PC-3 (cell line): ENCODE data around the gene SPAAR. TPM values are rescaled to one million over a fixed set of nuclear protein-coding genes. Genes with fewer than 3 reads are reported as not detected.
A peak's percentile ranks its signal among the peaks of the same experiment; 100 is the strongest.

ENCODE experiments used
- ATAC-seq: fragments of 200-7000 bp; cut with Tn5 transposase; 2 replicates; pipeline ENCODE4 v1.9.1; 2020; ENCODE audit warnings: mild to moderate bottlenecking, moderate library complexity
- BruUV-seq: library from RNA; stranded (reverse); fragments of 400-500 nt; replicated peaks from 2 replicates; lab custom pipeline; 2021; lab: Mats Ljungman, UMichigan
- CTCF ChIA-PET: fragments of 300-600 bp; sonication (Branson Sonifier 250); formaldehyde crosslinking; loops from one replicate; lab custom pipeline; 2022; ENCODE audit warnings: antibody characterized with exemption; lab: Charles Lee
- POLR2A ChIA-PET: fragments of 300-600 bp; sonication (Branson Sonifier 250); formaldehyde crosslinking; loops from one replicate; lab custom pipeline; 2022; ENCODE audit warnings: antibody characterized with exemption; ENCODE audit not compliant: unreplicated experiment; lab: Charles Lee
- DNase-seq: peaks from one replicate; pipeline ENCODE4 v3.0.0-alpha.2; 2015
- H2AFZ ChIP-seq: fragments of 300-600 bp; sonication (generic); 2 replicates; pipeline ENCODE4 v1.6.0; 2016; ENCODE audit warnings: antibody characterized with exemption, low read length
- H3F3A ChIP-seq: fragments of 300-600 bp; sonication (generic); one replicate; pipeline ENCODE4 v1.6.0; 2017; ENCODE audit warnings: antibody characterized with exemption, low read length, control low read depth, mild to moderate bottlenecking; ENCODE audit not compliant: unreplicated experiment
- H3K27ac ChIP-seq: fragments of 300-600 bp; sonication (generic); 2 replicates; pipeline ENCODE4 v1.5.1; 2016; ENCODE audit warnings: mild to moderate bottlenecking, low read length
- H3K27me3 ChIP-seq: fragments of 300-600 bp; sonication (generic); 2 replicates; pipeline ENCODE4 v1.6.1; 2016; ENCODE audit warnings: low read length, mixed read lengths
- H3K36me3 ChIP-seq: fragments of 300-600 bp; sonication (generic); 2 replicates; pipeline ENCODE4 v1.6.1; 2016; ENCODE audit warnings: low read depth, mixed run types, low read length, mixed read lengths
- H3K4me1 ChIP-seq: fragments of 300-600 bp; sonication (generic); 2 replicates; pipeline ENCODE4 v1.5.1; 2016; ENCODE audit warnings: low read length; ENCODE audit not compliant: insufficient read depth
- H3K4me2 ChIP-seq: fragments of 300-600 bp; sonication (generic); 2 replicates; pipeline ENCODE4 v1.6.0; 2016; ENCODE audit warnings: low read length
- H3K4me3 ChIP-seq: fragments of 300-600 bp; sonication (generic); 2 replicates; pipeline ENCODE4 v1.5.1; 2016; ENCODE audit warnings: mild to moderate bottlenecking, low read length, mixed read lengths
- H3K79me2 ChIP-seq: fragments of 300-600 bp; sonication (generic); 2 replicates; pipeline ENCODE4 v1.6.1; 2017; ENCODE audit warnings: low read length, mixed read lengths
- H3K9ac ChIP-seq: fragments of 300-600 bp; sonication (generic); 2 replicates; pipeline ENCODE4 v1.6.0; 2016; ENCODE audit warnings: mild to moderate bottlenecking, low read length
- H3K9me2 ChIP-seq: fragments of 300-600 bp; sonication (generic); replicated peaks from 2 replicates; pipeline ENCODE4 v1.6.1; 2016; ENCODE audit warnings: mixed run types, low read length, mixed read lengths
- H3K9me3 ChIP-seq: fragments of 300-600 bp; sonication (generic); 2 replicates; pipeline ENCODE4 v1.6.1; 2016; ENCODE audit warnings: low read length, mixed read lengths
- H4K20me1 ChIP-seq: fragments of 300-600 bp; sonication (generic); 2 replicates; pipeline ENCODE4 v1.6.1; 2016; ENCODE audit warnings: low read length, mixed read lengths
- CTCF ChIP-seq: fragments of 300-600 bp; sonication (generic); conservative IDR thresholded peaks from 2 replicates; pipeline ENCODE4 v1.5.1; 2017; ENCODE audit warnings: antibody characterized with exemption, low read depth, mild to moderate bottlenecking, low read length
- EZH2 ChIP-seq: fragments of 300-600 bp; sonication (generic); IDR thresholded peaks from one replicate; pipeline ENCODE4 v1.6.1; 2017; ENCODE audit warnings: antibody characterized with exemption, mild to moderate bottlenecking, low read length; ENCODE audit not compliant: unreplicated experiment
- EZH2phosphoT487 ChIP-seq: fragments of 300-600 bp; sonication (generic); IDR thresholded peaks from 2 replicates; pipeline ENCODE4 v1.6.1; 2018; ENCODE audit warnings: mild to moderate bottlenecking, antibody characterized with exemption, low read length, borderline replicate concordance
- intact Hi-C: fragments of 100-400 bp; cut with micrococcal nuclease; formaldehyde crosslinking; loops from 2 replicates; pipeline ENCODE4 v1.9.0; 2023
- total RNA-seq: library from RNA; depleted of rRNA; stranded (reverse); fragments of >200 nt; gene quantifications from 2 replicates; pipeline ENCODE4 v1.2.3, GENCODE V29; 2014

Gene SPAAR
- total RNA-seq, 1 experiment from 2014 or later: not detected

- H3K9me2 ChIP-seq: no peaks in the 10 kb centered on the region
- ChIA-PET POLR2A (no interaction called here), CTCF (no interaction called here)
- no peaks in the 10 kb centered on the region for H4K20me1 ChIP-seq
- intact Hi-C loops: no loop called here
- no peaks in the 10 kb centered on the region for H3K79me2 ChIP-seq
- no TSS peak for BruUV-seq
- H2AFZ ChIP-seq: no peak within 1 kb of the TSS
- no peak within 1 kb of the TSS for H3K4me2 ChIP-seq
- H3K4me1 ChIP-seq: peaks cover 9% of the 10 kb centered on the region
- no peaks in the 10 kb centered on the region for H3K36me3 ChIP-seq
- no peaks in the 10 kb centered on the region for H3K27me3 ChIP-seq
- no peak within 1 kb of the TSS for H3K27ac ChIP-seq
- H3K4me3 ChIP-seq: no peak within 1 kb of the TSS
- H3F3A ChIP-seq: no peaks in the 10 kb centered on the region
- no peaks in the 10 kb centered on the region for H3K9me3 ChIP-seq
- TF ChIP-seq CTCF (no peak), EZH2 (no peak), EZH2phosphoT487 (no peak)
- ATAC-seq (no peak), DNase-seq (no peak)
- no peak within 1 kb of the TSS for H3K9ac ChIP-seq
These were observed 38.9 kb upstream of the SPAAR start, which contains the start of gene OR13J1 for GRCh38 chr9:35870351-35870923. OR13J1 (minus strand) TSS chr9:35870401; CDS start chr9:35870401, 0 bp downstream.

DNA sequence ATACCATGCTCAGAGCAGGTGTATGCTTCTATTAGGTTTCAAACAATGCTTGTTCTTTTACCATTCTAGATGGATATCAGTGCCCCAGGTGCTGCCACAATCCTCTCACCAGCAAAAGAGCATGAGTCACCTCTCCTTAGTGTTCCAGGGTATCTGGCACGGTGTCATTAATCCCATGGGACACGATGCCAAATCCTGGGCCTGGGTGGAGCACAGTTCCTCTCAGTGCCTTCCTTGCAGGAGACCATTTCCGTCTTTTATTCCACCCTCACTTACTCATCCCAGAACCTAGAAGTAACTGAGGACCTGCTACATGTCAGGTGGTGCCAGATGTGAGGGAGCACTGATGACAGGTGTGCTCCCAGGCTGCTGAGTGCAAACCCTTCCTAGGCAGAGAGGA, 37.7 kb upstream of the SPAAR start:
- no peaks in the 10 kb centered on the region for H3K27me3 ChIP-seq
- H3K4me1 ChIP-seq: peaks cover 9% of the 10 kb centered on the region
- TF ChIP-seq EZH2 (no peak), EZH2phosphoT487 (no peak), CTCF (no peak)
- H3F3A ChIP-seq: no peaks in the 10 kb centered on the region
- no peak overlapping the region for H2AFZ ChIP-seq
- no TSS peak for BruUV-seq
- CTCF ChIA-PET: no interaction called here
- no peak overlapping the region for H3K4me2 ChIP-seq
- no peak overlapping the region for H3K27ac ChIP-seq
- peak; percentile 93 for DNase-seq
- H3K9ac ChIP-seq: no peak overlapping the region
- no peaks in the 10 kb centered on the region for H3K9me3 ChIP-seq
- POLR2A ChIA-PET: no interaction called here
- no peak overlapping the region for H3K4me3 ChIP-seq
- no peaks in the 10 kb centered on the region for H3K79me2 ChIP-seq
- H3K36me3 ChIP-seq: no peaks in the 10 kb centered on the region
- no peaks in the 10 kb centered on the region for H3K9me2 ChIP-seq
- ATAC-seq: peak; percentile 99
- intact Hi-C loops: no loop called here
- H4K20me1 ChIP-seq: no peaks in the 10 kb centered on the region

GRCh38 chr9:35872505-35872904, 36.8 kb upstream of the SPAAR start:
- H3K4me3 ChIP-seq: no peak overlapping the region
- H3K4me2 ChIP-seq: no peak overlapping the region
- H4K20me1 ChIP-seq: no peaks in the 10 kb centered on the region
- intact Hi-C loops: no loop called here
- H3K79me2 ChIP-seq: no peaks in the 10 kb centered on the region
- H3F3A ChIP-seq: no peaks in the 10 kb centered on the region
- ChIA-PET CTCF (interaction anchor here (0.8 kb wide), 1 partner anchor 46 kb away, joined by 3 read pairs; no protein-coding TSS in a partner anchor), POLR2A (interaction anchor here (0.6 kb wide), 1 partner anchor 101 kb away, joined by 3 read pairs; no protein-coding TSS in a partner anchor)
- H3K27ac ChIP-seq: no peak overlapping the region
- H3K36me3 ChIP-seq: no peaks in the 10 kb centered on the region
- DNase-seq (no peak), ATAC-seq (no peak)
- BruUV-seq: no TSS peak
- TF ChIP-seq EZH2 (no peak), EZH2phosphoT487 (no peak), CTCF (no peak)
- no peaks in the 10 kb centered on the region for H3K9me2 ChIP-seq
- peaks cover 9% of the 10 kb centered on the region for H3K4me1 ChIP-seq
- H3K9ac ChIP-seq: no peak overlapping the region
- H3K9me3 ChIP-seq: no peaks in the 10 kb centered on the region
- no peak overlapping the region for H2AFZ ChIP-seq
- no peaks in the 10 kb centered on the region for H3K27me3 ChIP-seq
